GM21381 (cell line): Measurements from ENCODE around the gene IMMP2L.
"Not testable (repeated sequence)": the region's sequence is repeated elsewhere in the genome, so short reads cannot be mapped to it uniquely, and the experiment has no call there.

Experiments used
- ATAC-seq: cut with Tn5 transposase; IDR thresholded peaks from one replicate; pipeline ENCODE4 v1.9.1; 2021; ENCODE audit warnings: mild to moderate bottlenecking, moderate library complexity; ENCODE audit not compliant: unreplicated experiment

IMMP2L gene

DNA sequence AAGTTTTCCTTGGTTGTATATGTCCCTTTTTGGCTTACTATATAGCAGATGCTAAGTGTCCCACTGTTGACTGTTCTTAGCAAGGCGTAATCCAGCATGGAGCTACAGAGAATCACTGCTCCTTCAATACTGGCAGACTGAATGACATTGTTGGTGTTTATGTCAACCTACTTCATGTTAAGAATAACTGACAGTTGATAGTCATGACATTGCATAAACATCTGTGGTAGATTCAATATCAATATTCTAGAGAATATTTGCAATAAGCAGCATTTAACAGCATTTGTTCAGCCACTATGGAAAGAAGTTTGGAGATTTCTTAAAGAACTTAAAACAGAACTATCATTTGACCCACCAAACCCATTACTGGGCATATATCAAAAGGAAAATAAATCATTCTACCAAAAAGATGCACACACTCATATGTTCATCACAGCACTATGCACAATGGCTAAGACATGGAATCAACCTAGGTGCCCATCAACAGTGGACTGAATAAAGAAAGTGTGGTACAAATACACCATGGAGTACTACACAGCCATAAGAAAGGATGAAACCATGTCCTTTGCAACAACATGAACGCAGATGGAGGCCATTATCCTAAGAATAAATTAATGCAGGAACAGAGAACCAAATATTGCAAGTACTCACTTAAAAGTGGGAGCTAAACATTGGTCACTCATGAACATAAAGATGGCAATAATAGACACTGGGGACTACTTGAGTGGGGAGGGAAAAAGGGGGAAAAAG, 88.7 kb downstream of the IMMP2L start:
- no peak for ATAC-seq

DNA sequence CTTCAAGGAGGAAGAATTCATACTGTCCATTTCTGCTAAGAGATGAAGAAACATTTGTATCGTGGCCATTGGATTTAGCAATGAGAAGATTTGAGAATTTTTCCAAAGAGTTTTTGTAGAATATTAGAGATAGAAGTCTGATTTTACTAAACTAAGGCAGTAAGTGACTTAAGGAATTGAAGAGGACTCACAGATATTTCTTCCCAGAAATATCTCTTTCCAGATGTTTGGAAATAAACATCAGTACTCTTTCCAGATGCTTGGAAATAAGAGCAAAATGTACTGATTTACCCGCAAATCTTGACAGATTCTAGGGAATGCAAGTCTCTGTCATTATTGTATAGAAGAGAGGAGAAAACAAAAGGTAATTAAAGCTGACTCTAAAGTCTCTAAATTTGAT, 91.3 kb downstream of the IMMP2L start:
- no peak for ATAC-seq

DNA sequence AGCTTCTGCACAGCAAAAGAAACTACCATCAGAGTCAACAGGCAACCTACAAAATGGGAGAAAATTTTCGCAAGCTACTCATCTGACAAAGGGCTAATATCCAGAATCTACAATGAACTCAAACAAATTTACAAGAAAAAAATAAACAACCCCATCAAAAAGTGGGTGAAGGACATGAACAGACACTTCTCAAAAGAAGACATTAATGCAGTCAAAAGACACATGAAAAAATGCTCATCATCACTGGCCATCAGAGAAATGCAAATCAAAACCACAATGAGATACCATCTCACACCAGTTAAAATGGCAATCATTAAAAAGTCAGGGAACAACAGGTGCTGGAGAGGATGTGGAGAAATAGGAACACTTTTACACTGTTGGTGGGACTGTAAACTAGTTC, 92.4 kb downstream of the IMMP2L start:
- not testable (repeated sequence) for ATAC-seq

DNA sequence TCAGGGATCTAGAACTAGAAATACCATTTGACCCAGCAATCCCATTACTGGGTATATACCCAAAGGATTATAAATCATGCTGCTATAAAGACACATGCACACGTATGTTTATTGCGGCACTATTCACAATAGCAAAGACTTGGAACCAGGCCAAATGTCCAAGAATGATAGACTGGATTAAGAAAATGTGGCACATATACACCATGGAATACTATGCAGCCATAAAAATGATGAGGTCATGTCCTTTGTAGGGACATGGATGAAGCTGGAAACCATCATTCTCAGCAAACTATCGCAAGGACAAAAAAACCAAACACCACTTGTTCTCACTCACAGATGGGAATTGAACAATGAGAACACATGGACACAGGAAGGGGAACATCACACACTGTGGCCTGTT, 96.5 kb downstream of the IMMP2L start:
- ATAC-seq, result not testable (repeated sequence)

DNA sequence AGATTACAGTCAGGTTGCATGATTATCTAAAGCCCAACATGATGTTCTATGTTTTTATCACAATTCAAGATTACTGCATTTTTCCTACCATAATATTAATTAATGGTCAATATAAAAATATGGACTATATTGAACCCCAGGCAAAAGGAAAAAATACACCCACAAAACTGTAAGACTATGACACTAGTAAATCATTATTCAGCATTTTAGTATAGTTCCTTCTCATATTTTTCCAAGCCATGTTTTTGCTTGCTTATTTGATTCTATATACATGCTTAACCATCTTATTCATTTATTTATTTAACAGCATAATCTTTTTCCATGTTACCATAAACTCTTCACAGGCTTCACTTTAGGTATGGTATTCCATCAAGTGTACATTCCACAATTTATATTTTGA, 101.6 kb downstream of the IMMP2L start:
- no peak for ATAC-seq

DNA sequence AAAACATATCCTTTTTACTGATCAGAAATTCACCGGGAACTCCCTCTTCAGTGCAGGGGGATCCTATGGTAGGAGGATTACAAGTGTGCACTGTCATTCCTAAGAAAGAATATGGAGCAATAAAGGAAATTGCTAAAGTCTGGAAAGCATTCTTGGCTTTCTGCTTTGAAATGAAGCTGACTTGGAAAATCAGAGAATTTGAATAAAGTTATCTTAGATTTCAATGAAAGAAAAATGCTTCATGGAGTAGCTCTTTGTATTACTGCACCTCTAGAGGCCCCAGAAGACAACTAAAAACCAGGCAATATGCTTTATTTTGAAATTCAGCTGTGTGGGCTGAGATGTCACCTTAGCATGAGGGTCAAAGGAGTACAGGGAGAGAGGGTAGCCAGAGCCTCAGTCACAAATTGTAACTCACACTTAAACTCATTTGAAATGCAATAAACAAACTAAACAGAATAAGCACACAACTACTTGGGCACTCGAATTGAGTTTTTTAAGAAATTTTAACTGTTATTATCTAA, 102.5 kb downstream of the IMMP2L start:
- no peak for ATAC-seq

DNA sequence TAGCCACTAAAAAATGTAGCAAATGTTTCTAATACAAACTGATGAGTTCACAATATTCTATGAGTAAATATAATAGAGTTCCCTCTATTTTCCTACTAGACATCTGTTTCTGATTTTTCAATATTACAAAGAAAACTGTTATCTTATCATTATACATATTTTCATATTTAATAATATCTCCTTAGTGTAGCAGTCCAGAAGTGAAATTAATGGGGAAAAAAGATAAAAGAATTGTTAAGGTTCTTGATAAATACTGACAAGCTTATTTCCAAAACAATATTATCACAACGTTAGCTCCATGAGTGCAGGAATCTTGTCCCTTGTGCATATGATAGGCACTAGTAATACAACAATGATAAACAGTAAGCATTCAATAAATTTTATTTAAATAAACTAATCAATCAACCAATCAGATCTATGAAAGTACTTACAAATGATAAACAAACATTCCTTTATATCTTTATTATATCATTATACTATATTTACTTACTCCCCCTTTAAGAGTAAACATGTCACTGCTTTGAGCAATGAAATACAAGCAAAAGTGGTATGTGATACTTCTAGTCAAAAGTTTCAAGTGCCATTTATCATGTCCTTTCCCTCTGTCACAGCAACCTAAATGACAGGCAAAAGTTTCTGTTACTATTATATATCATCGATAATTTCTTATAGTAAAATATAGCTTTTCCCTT, 103.1 kb downstream of the IMMP2L start:
- no peak for ATAC-seq

DNA sequence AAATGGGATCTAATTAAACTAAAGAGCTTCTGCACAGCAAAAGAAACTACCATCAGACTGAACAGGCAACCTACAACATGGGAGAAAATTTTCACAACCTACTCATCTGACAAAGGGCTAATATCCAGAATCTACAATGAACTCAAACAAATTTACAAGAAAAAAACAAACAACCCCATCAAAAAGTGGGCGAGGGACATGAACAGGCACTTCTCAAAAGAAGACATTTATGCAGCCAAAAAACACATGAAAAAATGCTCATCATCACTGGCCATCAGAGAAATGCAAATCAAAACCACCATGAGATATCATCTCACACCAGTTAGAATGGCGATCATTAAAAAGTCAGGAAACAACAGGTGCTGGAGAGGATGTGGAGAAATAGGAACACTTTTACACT, 111.6 kb downstream of the IMMP2L start:
- not testable (repeated sequence) for ATAC-seq

DNA sequence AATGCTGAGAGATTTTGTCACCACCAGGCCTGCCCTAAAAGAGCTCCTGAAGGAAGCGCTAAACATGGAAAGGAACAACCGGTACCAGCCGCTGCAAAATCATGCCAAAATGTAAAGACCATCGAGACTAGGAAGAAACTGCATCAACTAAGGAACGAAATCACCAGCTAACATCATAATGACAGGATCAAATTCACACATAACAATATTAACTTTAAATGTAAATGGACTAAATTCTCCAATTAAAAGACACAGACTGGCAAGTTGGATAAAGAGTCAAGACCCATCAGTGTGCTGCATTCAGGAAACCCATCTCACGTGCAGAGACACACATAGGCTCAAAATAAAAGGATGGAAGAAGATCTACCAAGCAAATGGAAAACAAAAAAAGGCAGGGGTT, 114.8 kb downstream of the IMMP2L start:
- ATAC-seq, result not testable (repeated sequence)

DNA sequence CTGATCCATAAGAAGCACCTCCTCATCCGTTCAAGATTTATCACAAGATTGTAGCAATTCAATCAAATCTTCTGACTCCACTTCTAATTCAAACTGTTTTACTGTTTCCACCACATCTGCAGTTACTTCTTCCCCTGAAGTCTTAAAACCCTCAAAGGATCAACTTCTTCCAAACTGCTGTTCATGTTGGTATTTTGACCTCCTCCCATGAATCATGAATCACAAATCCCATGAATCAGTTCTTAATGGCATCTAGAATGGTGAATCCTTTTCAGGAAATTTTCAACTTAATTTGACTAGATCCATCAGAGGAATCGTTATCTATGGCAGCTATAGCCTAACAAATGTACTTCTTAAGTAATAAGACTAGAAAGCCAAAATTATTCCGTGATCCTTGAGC, 122.3 kb downstream of the IMMP2L start:
- ATAC-seq, result no peak

DNA sequence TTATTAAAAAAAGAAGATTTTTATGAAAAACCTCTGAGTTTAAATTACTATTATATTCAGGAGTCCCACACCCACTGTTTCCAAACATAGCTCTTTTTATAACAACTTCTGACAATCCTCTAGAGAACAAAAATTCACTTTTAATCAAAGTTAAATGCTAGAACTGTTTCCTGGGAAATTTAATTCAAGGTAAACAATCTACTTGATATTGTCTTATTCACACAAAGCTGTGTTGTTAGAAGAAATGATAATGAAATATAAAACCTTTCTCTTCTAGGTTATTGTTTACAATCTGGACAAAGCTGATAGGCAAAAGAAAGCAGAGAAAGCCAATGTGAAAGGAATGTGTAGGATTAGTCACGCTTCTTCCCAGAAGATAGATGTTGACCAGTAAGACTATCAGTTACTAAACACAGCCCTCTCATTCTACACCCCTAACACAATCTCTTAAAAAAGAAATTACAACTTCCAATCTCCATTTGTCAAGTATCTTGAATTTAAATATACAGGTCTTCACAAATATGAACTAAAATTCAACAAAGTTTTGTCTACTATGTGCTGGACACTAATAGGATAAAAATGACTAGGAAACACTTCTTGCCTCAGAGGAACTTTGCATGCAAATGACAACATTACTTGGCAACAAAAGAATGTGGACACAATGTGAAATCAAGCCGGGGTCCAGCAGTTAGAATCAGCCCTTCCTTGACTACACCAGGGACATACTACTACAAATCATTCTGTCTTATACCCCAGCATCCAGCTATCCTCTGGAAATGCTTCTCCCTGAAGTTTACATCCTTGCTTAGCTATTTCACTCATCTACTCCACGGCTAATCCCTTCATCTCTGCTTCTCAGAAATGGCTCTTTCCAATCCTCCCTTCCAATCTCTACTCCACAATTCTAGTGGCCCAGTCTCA, 123.7 kb downstream of the IMMP2L start:
- ATAC-seq, result no peak

DNA sequence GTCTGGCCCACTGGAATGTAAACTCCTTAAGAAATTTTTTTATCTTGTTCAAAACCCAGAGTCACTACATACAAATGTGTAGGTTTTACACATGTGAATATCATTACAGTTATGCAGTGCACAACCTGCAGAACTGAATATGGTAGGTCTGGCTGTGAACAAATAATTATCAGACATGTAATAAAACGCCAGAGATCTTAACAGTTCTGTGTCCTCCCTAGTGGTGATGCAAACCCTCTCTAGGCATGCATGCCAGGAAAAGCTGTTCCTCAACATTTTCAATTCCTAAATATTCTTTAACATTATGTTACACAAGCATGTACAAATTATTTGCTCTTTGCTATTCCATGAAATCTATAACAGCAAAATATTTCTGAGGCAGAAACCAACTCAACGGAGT, 124.6 kb downstream of the IMMP2L start:
- ATAC-seq, result no peak

DNA sequence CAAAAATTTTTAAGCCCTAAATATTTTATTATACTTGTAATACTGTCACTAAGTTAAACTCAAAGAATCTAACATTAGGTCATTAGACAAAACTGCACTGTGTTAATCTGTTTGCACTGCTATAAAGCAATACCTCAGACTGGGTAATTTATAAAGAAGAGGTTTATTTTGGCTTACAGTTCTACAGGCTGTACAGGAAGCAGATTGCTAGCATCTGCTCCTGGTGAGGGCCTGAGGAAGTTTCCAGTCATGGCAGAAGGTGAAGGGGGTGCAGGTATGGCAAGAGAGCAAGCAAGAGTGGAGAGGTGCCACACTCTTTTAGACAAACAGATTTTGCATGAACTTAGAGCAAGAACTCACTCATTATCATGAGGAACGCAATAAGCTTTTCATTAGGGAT, 125.7 kb downstream of the IMMP2L start:
- no peak for ATAC-seq

DNA sequence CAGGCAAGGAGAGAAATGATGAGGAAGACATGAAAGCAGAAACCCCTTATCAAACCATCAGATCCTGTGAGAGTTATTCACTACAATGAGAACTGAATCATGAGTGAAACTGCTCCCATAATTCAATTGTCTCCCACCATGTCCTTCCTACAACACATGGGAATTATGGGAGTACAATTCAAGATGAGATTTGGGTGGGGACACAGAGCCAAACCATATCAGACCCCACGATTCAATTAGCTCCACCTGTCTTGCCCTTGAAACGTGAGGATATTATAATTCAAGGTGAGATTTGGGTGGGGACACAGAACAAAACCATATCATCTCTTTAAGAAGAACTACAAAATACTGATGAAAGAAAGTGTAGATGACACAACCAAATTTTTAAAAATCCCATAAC, 128.9 kb downstream of the IMMP2L start:
- ATAC-seq, result no peak

DNA sequence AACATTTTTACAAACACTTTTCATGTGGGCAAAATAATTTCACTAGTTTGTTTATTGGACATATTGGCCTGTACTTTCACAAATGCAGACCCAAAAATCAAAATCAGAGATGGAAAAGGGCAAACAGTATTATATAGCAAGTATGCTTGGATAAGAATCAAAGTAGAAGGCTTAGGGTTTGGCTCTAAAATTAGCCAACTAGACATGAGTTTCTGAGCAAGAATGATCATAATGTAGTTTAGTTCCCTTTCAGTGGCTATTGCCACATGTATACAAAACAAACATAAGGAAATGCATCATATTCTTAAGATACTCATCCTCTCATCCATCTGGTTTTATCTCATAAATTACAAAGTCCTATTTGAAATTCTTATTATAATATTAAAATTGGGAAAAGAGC, 132.5 kb downstream of the IMMP2L start:
- ATAC-seq, result no peak

DNA sequence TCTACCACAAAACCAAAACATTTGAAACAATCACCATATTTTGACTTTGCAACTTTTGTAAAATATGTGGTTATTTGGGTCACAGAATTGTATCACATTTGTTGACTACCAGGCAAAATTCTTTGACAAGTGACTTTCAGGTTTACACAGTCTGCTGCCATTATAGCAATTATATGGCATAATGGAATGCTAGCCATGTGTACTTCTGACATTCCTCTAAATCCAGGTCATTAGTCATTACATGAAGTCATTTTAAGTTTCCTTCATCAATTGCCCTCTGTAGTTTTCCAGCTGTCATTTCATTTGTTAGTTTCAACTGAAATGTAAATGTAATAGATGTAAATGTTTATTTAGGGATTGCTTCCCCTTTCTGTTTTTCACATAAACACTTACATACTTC, 137.5 kb downstream of the IMMP2L start:
- ATAC-seq, result no peak

DNA sequence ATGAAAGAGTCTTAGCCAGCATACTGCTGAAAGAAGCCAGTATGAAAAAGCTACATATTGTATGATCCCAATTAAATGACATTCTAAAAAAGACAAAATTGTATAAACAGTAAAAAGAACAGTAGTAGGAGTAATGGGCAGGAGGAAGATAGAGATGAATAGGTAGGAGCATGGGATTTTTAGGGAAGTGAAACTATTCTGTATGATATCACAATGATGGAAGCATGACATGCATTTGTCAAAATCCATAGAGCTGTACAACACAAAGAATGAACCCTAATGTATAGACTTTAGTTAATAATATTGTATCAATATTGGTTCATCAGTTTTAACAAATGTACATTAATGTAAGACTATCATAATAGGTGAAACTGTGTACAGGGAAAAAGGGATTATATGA, 147.9 kb downstream of the IMMP2L start:
- no peak for ATAC-seq

DNA sequence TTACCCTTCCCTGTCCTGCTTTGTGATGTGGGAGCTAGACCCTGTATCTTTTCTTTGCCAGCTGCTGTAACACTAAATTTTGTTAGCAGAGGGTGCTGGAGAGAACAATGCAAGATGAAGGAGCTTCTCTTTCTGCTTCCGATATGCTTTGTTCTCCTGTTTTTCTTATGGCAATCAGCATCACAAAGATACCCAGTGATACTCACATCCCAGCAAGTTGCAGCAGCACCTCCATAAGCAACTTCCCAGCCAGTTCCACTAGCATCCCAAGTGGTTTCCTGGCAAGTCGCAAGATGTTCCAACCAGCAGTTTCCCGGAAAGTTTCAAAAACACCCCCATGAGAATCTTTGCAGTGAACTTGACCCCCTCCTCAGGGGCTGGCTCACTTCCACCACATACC, 148.6 kb downstream of the IMMP2L start:
- ATAC-seq, result no peak

DNA sequence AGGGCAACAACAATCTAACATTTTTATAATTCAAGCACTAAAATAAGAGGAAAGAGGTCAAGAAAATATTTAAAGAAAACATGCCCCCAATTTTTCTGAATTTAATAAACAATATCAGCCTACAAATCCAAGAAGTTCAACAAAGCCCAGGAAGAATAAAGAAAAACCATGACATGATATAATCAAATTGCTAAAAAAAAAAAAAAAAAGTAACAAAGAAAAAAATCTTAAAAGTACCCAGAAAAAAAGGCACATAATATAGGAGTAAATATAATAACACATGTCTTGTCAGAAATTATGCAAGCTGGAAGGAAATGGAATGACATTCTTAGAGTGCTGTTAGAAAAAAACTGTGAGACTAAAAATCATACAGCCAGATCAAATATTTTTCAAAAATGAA, 151.4 kb downstream of the IMMP2L start:
- ATAC-seq, result no peak

DNA sequence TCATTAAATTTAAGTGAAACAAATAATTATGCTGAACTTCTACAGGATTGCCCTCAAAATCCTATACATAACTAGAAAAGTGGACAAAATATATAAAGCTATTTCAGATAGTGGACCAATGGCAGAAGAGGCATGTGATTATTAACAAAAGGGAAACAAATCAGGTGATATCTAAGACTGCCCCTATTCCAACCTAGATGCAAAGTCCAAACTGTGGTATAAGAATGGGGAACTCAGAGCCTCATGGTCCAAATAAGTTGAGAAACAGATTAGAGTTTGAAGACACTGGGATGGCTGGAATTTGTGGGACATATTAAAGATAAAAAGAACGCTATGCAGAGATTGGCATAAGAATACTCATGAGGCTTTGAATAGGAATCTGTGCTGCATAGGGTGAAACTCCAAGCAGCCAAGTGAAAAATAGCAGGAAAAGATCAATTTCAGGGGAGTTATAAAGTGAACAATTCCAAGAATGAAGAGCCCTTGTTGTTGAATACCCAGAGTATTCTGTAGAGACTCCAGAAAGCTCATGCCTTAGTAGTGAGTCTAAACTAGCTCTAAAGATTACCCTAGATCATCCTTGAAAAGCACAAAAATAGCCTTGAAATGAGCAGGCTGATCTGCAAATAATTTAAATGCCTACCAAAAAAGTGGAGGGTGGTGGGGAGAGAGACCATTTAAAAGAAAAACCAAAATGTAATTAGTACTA, 152.4 kb downstream of the IMMP2L start:
- no peak for ATAC-seq

DNA sequence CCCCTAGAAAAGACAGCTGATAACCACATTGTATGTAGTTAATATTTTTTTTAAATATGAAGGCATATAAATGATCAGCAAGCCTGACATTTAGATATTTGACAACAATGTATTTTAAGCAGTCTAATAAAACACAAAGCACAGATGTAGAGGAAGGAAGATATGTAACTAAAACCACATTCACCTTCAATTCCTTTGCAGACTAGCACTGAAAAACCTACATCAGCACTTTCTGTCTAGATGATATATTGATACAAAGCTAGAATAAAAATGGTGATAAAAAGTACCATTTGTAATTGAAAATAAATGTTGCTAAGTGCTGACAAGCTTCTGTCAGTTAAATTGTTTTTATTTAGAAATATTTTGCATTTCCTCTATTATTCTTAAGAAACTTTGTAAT, 153.6 kb downstream of the IMMP2L start:
- ATAC-seq, result no peak
